ENCODE data around the gene PDPK1. TPM values are rescaled to one million over a fixed set of nuclear protein-coding genes. Genes with fewer than 3 reads are reported as not detected.
A peak's percentile ranks its signal among the peaks of the same experiment; 100 is the strongest.
"Not testable (repeated sequence)": the region's sequence is repeated elsewhere in the genome, so short reads cannot be mapped to it uniquely, and the experiment has no call there.

PDPK1 gene
- total RNA-seq, 2 experiments from 2014 or later: 43.5 to 45.2 TPM

GRCh38 chr16:2611877-2612276, 74.1 kb downstream of the PDPK1 start:
- H3K9me3 Mint-ChIP-seq, H3K27me3 Mint-ChIP-seq, POLR2A ChIA-PET, H3K4me1 Mint-ChIP-seq, DNase-seq, CTCF ChIA-PET, H3K27ac Mint-ChIP-seq, H3K4me3 Mint-ChIP-seq: not testable (repeated sequence)
- H3K36me3 Mint-ChIP-seq (ENCODE audit: low read depth): peaks cover 23% of the 10 kb centered on the region

GRCh38 chr16:2613251-2613650, 75.4 kb downstream of the PDPK1 start:
- H3K4me1 Mint-ChIP-seq, POLR2A ChIA-PET, DNase-seq, H3K27me3 Mint-ChIP-seq, H3K4me3 Mint-ChIP-seq, CTCF ChIA-PET, H3K27ac Mint-ChIP-seq, H3K9me3 Mint-ChIP-seq: not testable (repeated sequence)
- H3K36me3 Mint-ChIP-seq (ENCODE audit: low read depth): peaks cover 21% of the 10 kb centered on the region

DNA sequence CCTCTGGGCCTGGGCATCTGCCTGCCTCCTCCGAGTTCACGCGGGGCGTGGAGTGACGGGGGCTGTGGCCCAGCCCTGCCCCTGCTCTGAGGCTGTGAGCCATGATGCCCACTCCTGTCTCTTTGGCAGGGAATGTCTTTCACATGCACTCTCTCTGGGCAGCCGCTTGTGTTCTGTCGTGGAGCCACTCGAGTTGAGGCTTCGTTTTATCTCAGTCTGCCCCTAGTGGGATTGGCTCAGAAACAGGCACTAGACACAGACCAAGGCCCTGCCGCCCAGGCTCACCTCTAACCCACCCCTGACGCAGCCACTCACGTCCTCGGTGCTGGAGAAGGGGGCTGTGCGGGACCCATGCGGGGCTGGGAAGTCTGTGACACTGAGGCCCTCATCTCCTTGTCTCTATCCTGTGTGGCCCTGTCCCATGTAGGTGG, 77.0 kb downstream of the PDPK1 start:
- DNase-seq: no peak
- Mint-ChIP-seq H3K9me3 (no peaks in the 10 kb centered on the region), H3K4me1 (no peaks in the 10 kb centered on the region), H3K27ac (no peak overlapping the region), H3K4me3 (no peak overlapping the region), H3K36me3 (ENCODE audit: low read depth) (peaks cover 21% of the 10 kb centered on the region), H3K27me3 (no peaks in the 10 kb centered on the region)
- POLR2A ChIA-PET: no interaction called here
- CTCF ChIA-PET: no interaction called here

DNA sequence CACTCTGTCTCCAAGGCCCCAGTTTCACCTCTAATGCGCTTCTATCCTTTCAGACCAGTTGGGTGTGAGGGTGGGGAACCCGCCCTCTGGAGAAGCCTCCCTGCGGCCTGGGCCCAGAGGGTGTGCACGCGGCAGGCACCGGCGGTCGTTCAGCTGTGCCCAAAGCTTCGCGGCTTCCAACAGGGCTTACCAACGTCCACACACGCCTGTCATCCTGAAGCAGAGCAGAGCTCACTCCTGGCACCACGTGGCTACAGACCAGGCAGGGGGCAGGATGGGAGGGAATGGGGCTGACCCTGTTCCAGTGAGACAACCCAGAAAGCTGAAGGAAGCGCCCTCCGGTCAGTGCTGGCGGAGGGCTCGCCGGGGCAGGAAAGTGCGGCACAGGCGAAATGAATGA, 81.1 kb downstream of the PDPK1 start:
- H3K4me1 Mint-ChIP-seq; H3K27ac Mint-ChIP-seq; POLR2A ChIA-PET; H3K36me3 Mint-ChIP-seq (ENCODE audit: low read depth); CTCF ChIA-PET; H3K9me3 Mint-ChIP-seq; H3K27me3 Mint-ChIP-seq; DNase-seq; H3K4me3 Mint-ChIP-seq: not testable (repeated sequence)

DNA sequence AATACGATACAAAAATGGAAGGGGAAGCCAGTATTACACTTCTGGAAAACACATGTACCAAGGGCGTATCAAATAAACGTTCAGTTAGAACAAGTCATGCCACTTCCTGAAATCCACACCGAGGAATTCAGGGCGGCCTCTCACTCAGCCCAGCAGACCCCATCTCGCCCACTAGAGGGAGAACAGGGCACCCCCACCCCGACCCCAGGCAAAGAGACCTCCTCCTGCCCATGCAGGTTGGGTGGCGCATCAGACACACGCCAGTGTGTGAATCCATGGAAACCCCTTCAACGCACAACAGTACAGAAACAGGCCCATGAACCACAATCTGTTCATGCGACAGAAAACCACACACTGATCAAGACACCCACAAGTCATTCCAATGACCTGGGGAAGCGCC, 81.8 kb downstream of the PDPK1 start:
- H3K4me3 Mint-ChIP-seq, POLR2A ChIA-PET: not testable (repeated sequence)

DNA sequence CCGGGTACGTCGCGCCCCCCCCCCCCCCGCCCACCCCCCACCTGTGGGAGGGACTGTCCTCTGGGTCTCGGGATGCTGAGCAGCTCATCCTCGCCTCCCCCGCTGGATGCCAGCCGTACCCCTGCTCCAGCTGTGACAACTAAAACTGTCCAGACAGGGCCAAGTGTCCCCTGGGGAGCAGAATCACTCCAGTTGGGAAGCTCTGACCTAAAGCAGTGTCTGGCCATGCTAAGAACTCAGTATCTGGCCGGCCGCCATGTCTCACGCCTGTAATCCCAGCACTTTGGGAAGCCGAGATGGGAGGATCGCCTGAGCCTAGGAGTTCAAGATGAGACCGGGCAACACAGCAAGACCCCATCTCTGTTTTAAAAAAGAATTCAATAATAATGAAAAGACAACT, 83.0 kb downstream of the PDPK1 start:
- H3K27me3 Mint-ChIP-seq; CTCF ChIA-PET; H3K4me1 Mint-ChIP-seq; DNase-seq; H3K9me3 Mint-ChIP-seq; H3K27ac Mint-ChIP-seq; POLR2A ChIA-PET; H3K36me3 Mint-ChIP-seq (ENCODE audit: low read depth); H3K4me3 Mint-ChIP-seq: not testable (repeated sequence)

More for the DNA sequence above, 81.8 kb downstream of the PDPK1 start:
- DNase-seq; H3K36me3 Mint-ChIP-seq (ENCODE audit: low read depth); CTCF ChIA-PET; H3K27ac Mint-ChIP-seq; H3K9me3 Mint-ChIP-seq; H3K4me1 Mint-ChIP-seq; H3K27me3 Mint-ChIP-seq: not testable (repeated sequence)

GRCh38 chr16:2621395-2621794, 83.6 kb downstream of the PDPK1 start:
- H3K36me3 Mint-ChIP-seq (ENCODE audit: low read depth); CTCF ChIA-PET; H3K27ac Mint-ChIP-seq; H3K27me3 Mint-ChIP-seq; POLR2A ChIA-PET; H3K9me3 Mint-ChIP-seq; DNase-seq; H3K4me1 Mint-ChIP-seq; H3K4me3 Mint-ChIP-seq: not testable (repeated sequence)

GRCh38 chr16:2627075-2627474, 89.3 kb downstream of the PDPK1 start:
- H3K27ac Mint-ChIP-seq; DNase-seq; POLR2A ChIA-PET; CTCF ChIA-PET; H3K9me3 Mint-ChIP-seq; H3K4me1 Mint-ChIP-seq; H3K27me3 Mint-ChIP-seq; H3K4me3 Mint-ChIP-seq; H3K36me3 Mint-ChIP-seq (ENCODE audit: low read depth): not testable (repeated sequence)

DNA sequence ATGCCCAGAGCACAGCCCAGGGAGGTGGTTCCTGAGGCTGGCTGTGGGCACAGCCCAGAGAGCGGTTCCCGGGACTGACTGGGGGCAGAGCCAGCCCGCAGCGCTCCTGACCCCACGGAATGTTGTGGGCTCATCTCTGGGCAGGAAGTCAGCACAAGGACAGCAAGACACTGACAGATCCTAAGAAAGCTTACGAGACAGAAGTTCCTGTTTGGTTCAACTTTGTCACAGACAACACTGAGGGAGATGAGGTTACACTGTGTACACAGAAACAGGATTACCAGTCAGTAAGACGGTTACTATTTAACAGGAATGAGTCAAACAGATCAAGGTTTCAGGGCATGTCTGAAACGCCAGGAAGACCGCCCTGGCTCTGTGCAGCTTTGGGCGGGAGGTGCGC, 93.4 kb downstream of the PDPK1 start:
- H3K9me3 Mint-ChIP-seq; DNase-seq; POLR2A ChIA-PET; H3K4me1 Mint-ChIP-seq; H3K27ac Mint-ChIP-seq; H3K4me3 Mint-ChIP-seq; H3K27me3 Mint-ChIP-seq; H3K36me3 Mint-ChIP-seq (ENCODE audit: low read depth); CTCF ChIA-PET: not testable (repeated sequence)

DNA sequence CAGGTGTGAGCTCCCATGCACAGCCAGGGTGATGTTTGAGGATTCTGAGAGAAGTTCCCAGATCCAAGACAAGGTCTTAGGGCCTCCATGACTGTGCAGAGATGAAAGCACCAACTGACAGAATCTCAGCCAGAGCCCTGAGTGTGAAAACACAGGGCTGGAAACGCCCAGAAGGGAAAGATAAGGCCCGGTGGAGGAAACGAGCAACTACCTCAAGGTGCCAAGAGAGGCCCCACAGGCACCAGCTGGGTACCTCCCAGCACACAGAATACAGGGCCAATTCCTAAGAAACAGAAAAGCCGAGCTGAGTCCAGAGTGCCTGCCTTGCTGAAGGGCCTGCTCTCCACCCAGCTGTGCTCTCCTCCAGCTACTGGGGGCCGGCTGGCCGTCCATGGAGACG, 94.5 kb downstream of the PDPK1 start:
- H3K9me3 Mint-ChIP-seq; H3K27me3 Mint-ChIP-seq; H3K4me1 Mint-ChIP-seq; DNase-seq; H3K27ac Mint-ChIP-seq; POLR2A ChIA-PET; H3K4me3 Mint-ChIP-seq; H3K36me3 Mint-ChIP-seq (ENCODE audit: low read depth); CTCF ChIA-PET: not testable (repeated sequence)

DNA sequence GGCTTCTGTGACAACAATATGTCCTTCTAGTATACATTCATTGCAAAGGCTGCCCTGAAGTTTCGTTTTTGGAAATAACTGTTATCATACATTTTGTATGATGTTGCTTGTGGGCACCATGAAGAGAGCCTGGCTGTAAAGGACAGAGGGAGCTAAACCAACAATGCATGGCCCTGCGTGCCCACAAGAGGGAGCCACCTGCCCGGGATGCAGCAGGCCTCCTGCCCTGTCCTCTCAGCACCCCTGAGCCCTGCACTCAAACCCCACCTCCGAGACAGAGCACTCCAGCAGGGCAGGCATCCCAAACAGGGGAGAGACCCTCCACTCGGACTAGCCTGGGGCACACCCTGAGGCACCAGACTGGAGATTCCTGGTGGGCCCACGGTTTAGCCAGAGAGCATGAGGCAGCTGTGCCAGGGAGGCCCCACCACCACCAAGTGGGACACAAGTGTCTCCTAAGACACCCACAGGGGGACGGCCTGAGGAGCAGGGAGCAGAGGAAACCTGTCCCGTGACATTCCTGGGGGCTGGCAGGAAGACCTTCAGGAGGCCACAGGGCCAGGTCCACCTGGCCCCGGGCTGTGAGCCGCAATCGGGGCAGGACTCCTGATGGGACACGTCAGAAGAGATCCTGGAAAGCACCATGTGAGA, 101.4 kb downstream of the PDPK1 start:
- H3K4me1 Mint-ChIP-seq; CTCF ChIA-PET; H3K27ac Mint-ChIP-seq; POLR2A ChIA-PET; H3K4me3 Mint-ChIP-seq; H3K36me3 Mint-ChIP-seq (ENCODE audit: low read depth); H3K27me3 Mint-ChIP-seq; H3K9me3 Mint-ChIP-seq: not testable (repeated sequence)
- DNase-seq: peak; percentile 75

- POLR2A ChIA-PET; DNase-seq; H3K27me3 Mint-ChIP-seq; H3K9me3 Mint-ChIP-seq; H3K4me1 Mint-ChIP-seq; H3K27ac Mint-ChIP-seq; H3K36me3 Mint-ChIP-seq (ENCODE audit: low read depth); H3K4me3 Mint-ChIP-seq; CTCF ChIA-PET: not testable (repeated sequence)
Observed at GRCh38 chr16:2639722-2640072, 101.9 kb downstream of the PDPK1 start.

DNA sequence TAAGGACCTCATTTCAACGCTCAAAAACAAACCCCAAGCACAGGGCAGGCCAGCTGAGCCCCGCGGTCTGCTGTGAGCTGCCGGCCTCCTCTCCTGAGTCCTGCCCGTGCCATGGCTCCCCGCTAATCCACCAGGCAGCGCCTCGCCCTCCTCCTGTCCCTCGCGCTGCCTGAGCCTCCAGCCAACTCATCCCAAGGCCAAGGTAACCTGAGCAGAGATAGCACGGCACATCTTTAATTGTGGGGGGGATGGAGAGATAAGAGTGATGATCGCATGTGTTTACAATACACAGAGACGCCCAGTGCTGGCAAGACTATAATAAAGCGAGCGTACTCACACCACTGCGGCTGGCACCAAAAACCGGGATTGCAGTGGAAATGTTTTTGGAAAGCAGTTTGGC, 104.7 kb downstream of the PDPK1 start:
- H3K27me3 Mint-ChIP-seq; DNase-seq; H3K36me3 Mint-ChIP-seq (ENCODE audit: low read depth); H3K4me3 Mint-ChIP-seq; POLR2A ChIA-PET; H3K4me1 Mint-ChIP-seq; H3K27ac Mint-ChIP-seq; H3K9me3 Mint-ChIP-seq; CTCF ChIA-PET: not testable (repeated sequence)

- CTCF ChIA-PET; H3K4me3 Mint-ChIP-seq; POLR2A ChIA-PET; H3K27me3 Mint-ChIP-seq; H3K36me3 Mint-ChIP-seq (ENCODE audit: low read depth); H3K27ac Mint-ChIP-seq; H3K9me3 Mint-ChIP-seq; DNase-seq; H3K4me1 Mint-ChIP-seq: not testable (repeated sequence)
Observed at GRCh38 chr16:2644754-2645453, 107.1 kb downstream of the PDPK1 start.

Measured in activated CD4-positive, alpha-beta memory T cell treated with anti-CD3 and anti-CD28 coated beads, Interleukin-2, amount 10 ng/mL, durations not matched to agents 7 days and 5 days (primary cell).